Measurements from ENCODE around the gene EPB41L4B.

DNA sequence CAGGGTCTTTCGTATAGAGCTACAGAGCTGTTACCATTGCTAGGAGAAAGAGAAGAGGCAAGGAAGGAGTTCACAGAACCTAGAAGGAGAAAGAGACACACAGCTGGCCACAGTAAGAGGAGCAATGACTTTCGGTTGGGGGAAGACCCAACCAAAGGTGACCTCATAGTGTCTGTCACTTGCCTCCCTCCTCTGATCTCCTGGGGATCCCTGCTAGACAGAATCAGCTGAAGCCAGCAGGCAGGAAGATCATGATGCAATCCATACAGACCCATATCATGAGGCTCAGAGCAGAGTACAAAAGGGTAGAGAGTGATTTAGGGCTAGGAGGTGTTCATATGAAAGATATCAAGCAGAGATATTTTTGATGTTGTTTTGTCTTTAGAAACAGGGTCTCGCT lies 26.0 kb upstream of the EPB41L4B start:
- TF ChIP-seq, protein P1, sequence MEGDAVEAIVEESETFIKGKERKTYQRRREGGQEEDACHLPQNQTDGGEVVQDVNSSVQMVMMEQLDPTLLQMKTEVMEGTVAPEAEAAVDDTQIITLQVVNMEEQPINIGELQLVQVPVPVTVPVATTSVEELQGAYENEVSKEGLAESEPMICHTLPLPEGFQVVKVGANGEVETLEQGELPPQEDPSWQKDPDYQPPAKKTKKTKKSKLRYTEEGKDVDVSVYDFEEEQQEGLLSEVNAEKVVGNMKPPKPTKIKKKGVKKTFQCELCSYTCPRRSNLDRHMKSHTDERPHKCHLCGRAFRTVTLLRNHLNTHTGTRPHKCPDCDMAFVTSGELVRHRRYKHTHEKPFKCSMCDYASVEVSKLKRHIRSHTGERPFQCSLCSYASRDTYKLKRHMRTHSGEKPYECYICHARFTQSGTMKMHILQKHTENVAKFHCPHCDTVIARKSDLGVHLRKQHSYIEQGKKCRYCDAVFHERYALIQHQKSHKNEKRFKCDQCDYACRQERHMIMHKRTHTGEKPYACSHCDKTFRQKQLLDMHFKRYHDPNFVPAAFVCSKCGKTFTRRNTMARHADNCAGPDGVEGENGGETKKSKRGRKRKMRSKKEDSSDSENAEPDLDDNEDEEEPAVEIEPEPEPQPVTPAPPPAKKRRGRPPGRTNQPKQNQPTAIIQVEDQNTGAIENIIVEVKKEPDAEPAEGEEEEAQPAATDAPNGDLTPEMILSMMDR (conservative IDR thresholded peaks at IDR 0.05 in 1 of 2, IDR thresholded peaks at IDR 0.05 in 1 of 2; ENCODE audit: extremely low read depth in 1 of 2, insufficient read depth in 1 of 2, low read depth in 1 of 2, low read length in 2 of 2) = no peak
- no peak for TF ChIP-seq EZH2 (IDR thresholded peaks at IDR 0.05; ENCODE audit: borderline replicate concordance, low read length)
